ENCODE results near the gene DSCAML1.

- TF ChIP-seq POLR2A (IDR thresholded peaks at IDR 0.05; ENCODE audit: control extremely low read depth in 1 of 2, low read depth in 2 of 2, low read length in 2 of 2) (no peak), RXRA (IDR thresholded peaks at IDR 0.05; ENCODE audit: insufficient read depth, low read depth, low read length) (no peak), SUZ12 (IDR thresholded peaks at IDR 0.05; ENCODE audit: low read length) (no peak), EP300 (IDR thresholded peaks at IDR 0.05; ENCODE audit: borderline replicate concordance in 1 of 2, low read depth in 2 of 2, low read length in 2 of 2) (no peak), GABPA (IDR thresholded peaks at IDR 0.05; ENCODE audit: borderline replicate concordance, insufficient read depth, low read length) (no peak), KDM1A (IDR thresholded peaks at IDR 0.05; ENCODE audit: borderline replicate concordance, low read length) (no peak), CHD7 (IDR thresholded peaks at IDR 0.05; ENCODE audit: insufficient replicate concordance, low read length) (no peak), TAF1 (IDR thresholded peaks at IDR 0.05; ENCODE audit: low read depth, low read length) (no peak), ATF3 (IDR thresholded peaks at IDR 0.05; ENCODE audit: insufficient read depth, low read depth, low read length) (no peak), EZH2 (IDR thresholded peaks at IDR 0.05; ENCODE audit: low read depth, low read length, severe bottlenecking) (no peak), HDAC2 (IDR thresholded peaks at IDR 0.05; ENCODE audit: borderline replicate concordance in 1 of 2, low read depth in 2 of 2, low read length in 2 of 2) (no peak)
- TF ChIP-seq, protein P1, sequence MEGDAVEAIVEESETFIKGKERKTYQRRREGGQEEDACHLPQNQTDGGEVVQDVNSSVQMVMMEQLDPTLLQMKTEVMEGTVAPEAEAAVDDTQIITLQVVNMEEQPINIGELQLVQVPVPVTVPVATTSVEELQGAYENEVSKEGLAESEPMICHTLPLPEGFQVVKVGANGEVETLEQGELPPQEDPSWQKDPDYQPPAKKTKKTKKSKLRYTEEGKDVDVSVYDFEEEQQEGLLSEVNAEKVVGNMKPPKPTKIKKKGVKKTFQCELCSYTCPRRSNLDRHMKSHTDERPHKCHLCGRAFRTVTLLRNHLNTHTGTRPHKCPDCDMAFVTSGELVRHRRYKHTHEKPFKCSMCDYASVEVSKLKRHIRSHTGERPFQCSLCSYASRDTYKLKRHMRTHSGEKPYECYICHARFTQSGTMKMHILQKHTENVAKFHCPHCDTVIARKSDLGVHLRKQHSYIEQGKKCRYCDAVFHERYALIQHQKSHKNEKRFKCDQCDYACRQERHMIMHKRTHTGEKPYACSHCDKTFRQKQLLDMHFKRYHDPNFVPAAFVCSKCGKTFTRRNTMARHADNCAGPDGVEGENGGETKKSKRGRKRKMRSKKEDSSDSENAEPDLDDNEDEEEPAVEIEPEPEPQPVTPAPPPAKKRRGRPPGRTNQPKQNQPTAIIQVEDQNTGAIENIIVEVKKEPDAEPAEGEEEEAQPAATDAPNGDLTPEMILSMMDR (IDR thresholded peaks at IDR 0.05; ENCODE audit: control extremely low read depth in 1 of 3, insufficient read depth in 1 of 3, low read depth in 1 of 3, low read length in 3 of 3), result no peak
- TF ChIP-seq, protein P2, sequence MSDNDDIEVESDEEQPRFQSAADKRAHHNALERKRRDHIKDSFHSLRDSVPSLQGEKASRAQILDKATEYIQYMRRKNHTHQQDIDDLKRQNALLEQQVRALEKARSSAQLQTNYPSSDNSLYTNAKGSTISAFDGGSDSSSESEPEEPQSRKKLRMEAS (IDR thresholded peaks at IDR 0.05), result no peak
Measured at GRCh38 chr11:117559698-117560097, 237.3 kb downstream of the DSCAML1 start.

Measured in H1 (cell line).